Gastrocnemius medialis (tissue), 4 donors: ENCODE data around the gene TNFRSF18. TPM values are rescaled to one million over a fixed set of nuclear protein-coding genes. Genes with fewer than 3 reads are reported as not detected.
A peak's percentile ranks its signal among the peaks of the same experiment; 100 is the strongest.

Source experiments
- ATAC-seq, 2 donors: fragments of 150-250 bp; one replicate each; pipeline ENCODE4 v1.9.1; 2016
- DNase-seq, 2 donors: peaks; one replicate each; pipeline ENCODE4 v3.0.0-alpha.2; 2019
- H3K27ac ChIP-seq, 4 donors: fragments of 200-600 bp; sonication (generic); 1 replicate in 1 of 4; 2 replicates in 3 of 4; pipeline ENCODE4 v1.5.1; 2016 to 2018; ENCODE audit warnings: mild to moderate bottlenecking in 2 of 4, moderate library complexity in 1 of 4
- H3K27me3 ChIP-seq, 3 donors: fragments of 200-600 bp; sonication (generic) in 2 of 3; 1 replicate in 1 of 3; 2 replicates in 2 of 3; pipeline versions ENCODE4 v1.5.1 to v1.6.0; 2016 to 2019; ENCODE audit warnings: mild to moderate bottlenecking in 1 of 3, moderate library complexity in 1 of 3
- H3K36me3 ChIP-seq, 2 donors: fragments of 200-600 bp; sonication (generic) in 1 of 2; one replicate each; pipeline ENCODE4 v1.5.1; 2017 to 2018
- H3K4me1 ChIP-seq, 2 donors: fragments of 200-600 bp; sonication (generic) in 1 of 2; one replicate each; pipeline ENCODE4 v1.5.1; 2016 to 2017; ENCODE audit warnings: mild to moderate bottlenecking in 2 of 2
- H3K4me3 ChIP-seq, 4 donors: fragments of 200-600 bp; sonication (generic) in 3 of 4; 1 replicate in 1 of 4; 2 replicates in 3 of 4; pipeline ENCODE4 v1.5.1; 2016 to 2019; ENCODE audit warnings: mild to moderate bottlenecking in 2 of 4
- H3K9me3 ChIP-seq, 3 donors: fragments of 200-600 bp; sonication (generic) in 2 of 3; 1 replicate in 1 of 3; 2 replicates in 2 of 3; pipeline ENCODE4 v1.5.1; 2016 to 2019
- CTCF ChIP-seq, 5 experiments: fragments of 450-650 bp in 3 of 5; fragments of 200-600 bp in 2 of 5; sonication (generic) in 2 of 5; IDR thresholded peaks in 4 of 5; conservative IDR thresholded peaks in 1 of 5; 1 replicate in 4 of 5; 2 replicates in 1 of 5; pipeline ENCODE4 v1.5.1; 2016 to 2019; ENCODE audit warnings: antibody characterized with exemption in 5 of 5, mild to moderate bottlenecking in 3 of 5, moderate library complexity in 3 of 5
- POLR2A ChIP-seq, 2 donors: fragments of 450-650 bp; IDR thresholded peaks; one replicate each; pipeline ENCODE4 v1.6.1; 2017; ENCODE audit warnings: antibody characterized with exemption in 2 of 2, mild to moderate bottlenecking in 2 of 2, moderate library complexity in 2 of 2
- in situ Hi-C, 4 donors: fragments of 200-750 bp; cut with MboI; loops; one replicate each; pipeline versions ENCODE4 v1.15.0 to v1.8.0; 2017; ENCODE audit warnings: low sequenced_read_pairs in 4 of 4
- intact Hi-C: fragments of 100-400 bp; cut with DNase I; formaldehyde crosslinking; loops from one replicate; pipeline ENCODE4 v1.15.1; 2023; ENCODE audit warnings: low total_unique reads
- total RNA-seq, 4 donors: library from RNA; depleted of rRNA; stranded (reverse); fragments of >200 nt; gene quantifications; one replicate each; pipeline versions ENCODE4 v1.1.0 to v1.2.3, GENCODE V29; 2016

The TNFRSF18 gene
- not detected for total RNA-seq

- peaks cover 19 to 41% (median 34%) of the 10 kb centered on the region in 3 donors for H3K27me3 ChIP-seq
- DNase-seq (no peak), ATAC-seq (no peak)
- H3K36me3 ChIP-seq: no peaks in the 10 kb centered on the region
- no peak for TF ChIP-seq POLR2A (IDR thresholded peaks at IDR 0.05)
- TF ChIP-seq CTCF (IDR thresholded peaks at IDR 0.05 in 4 of 5, conservative IDR thresholded peaks at IDR 0.05 in 1 of 5): no peak
- in situ Hi-C loops (no loop called here), intact Hi-C loops (loop anchor here (10.0 kb wide), 1 partner anchor 72 kb away; no protein-coding TSS in a partner anchor)
- no peak within 1 kb of the TSS for H3K27ac ChIP-seq
- H3K4me3 ChIP-seq: peak within 1 kb of the TSS; percentile 2 to 36 (median 26)
- H3K4me1 ChIP-seq: peaks cover 5 to 6% of the 10 kb centered on the region in 2 donors
- no peaks in the 10 kb centered on the region for H3K9me3 ChIP-seq
These were observed at the start of gene TNFRSF18 for GRCh38 chr1:1206376-1206965. TSS of gene TNFRSF18 (minus strand) at chr1:1206592. CDS start at chr1:1206571, 21 bp downstream.

GRCh38 chr1:1255611-1256010 is 49.2 kb upstream of the TNFRSF18 start:
- in situ Hi-C loops: loop anchor here in 2 of 4 donors (25.0 kb wide), 2 partner anchors 118 to 143 kb away; partner anchors contain the start of gene C1orf159 (in 1 of the 2)
- ATAC-seq (no peak), DNase-seq (no peak)
- Histone ChIP-seq H3K36me3 (peaks cover 0 to 51% of the 10 kb centered on the region in 2 donors), H3K27ac (no peak overlapping the region), H3K9me3 (no peaks in the 10 kb centered on the region), H3K4me3 (no peak overlapping the region), H3K27me3 (no peaks in the 10 kb centered on the region), H3K4me1 (no peaks in the 10 kb centered on the region)
- intact Hi-C loops: no loop called here
- TF ChIP-seq POLR2A (IDR thresholded peaks at IDR 0.05) (no peak), CTCF (IDR thresholded peaks at IDR 0.05 in 4 of 5, conservative IDR thresholded peaks at IDR 0.05 in 1 of 5) (no peak)

- ATAC-seq (no peak), DNase-seq (no peak)
- no peak overlapping the region for H3K27ac ChIP-seq
- peaks cover 0 to 46% of the 10 kb centered on the region in 2 donors for H3K36me3 ChIP-seq
- in situ Hi-C loops (loop anchor here in 2 of 4 donors (25.0 kb wide), 2 partner anchors 118 to 143 kb away; partner anchors contain the start of gene C1orf159 (in 1 of the 2)), intact Hi-C loops (no loop called here)
- no peaks in the 10 kb centered on the region for H3K4me1 ChIP-seq
- no peak overlapping the region for H3K4me3 ChIP-seq
- TF ChIP-seq CTCF (IDR thresholded peaks at IDR 0.05 in 4 of 5, conservative IDR thresholded peaks at IDR 0.05 in 1 of 5): no peak
- TF ChIP-seq POLR2A (IDR thresholded peaks at IDR 0.05): no peak
- no peaks in the 10 kb centered on the region for H3K9me3 ChIP-seq
- H3K27me3 ChIP-seq: no peaks in the 10 kb centered on the region
These were observed 48.7 kb upstream of the TNFRSF18 start for GRCh38 chr1:1255078-1255477.

- H3K4me3 ChIP-seq: no peak overlapping the region
- peaks cover 0 to 41% of the 10 kb centered on the region in 2 donors for H3K36me3 ChIP-seq
- intact Hi-C loops: no loop called here
- no peak for TF ChIP-seq POLR2A (IDR thresholded peaks at IDR 0.05)
- TF ChIP-seq CTCF (IDR thresholded peaks at IDR 0.05 in 4 of 5, conservative IDR thresholded peaks at IDR 0.05 in 1 of 5): no peak
- DNase-seq (no peak), ATAC-seq (no peak)
- H3K9me3 ChIP-seq: no peaks in the 10 kb centered on the region
- in situ Hi-C loops: loop anchor here in 2 of 4 donors (25.0 kb wide), 2 partner anchors 117 to 142 kb away; partner anchors contain the start of gene C1orf159 (in 1 of the 2)
- no peaks in the 10 kb centered on the region for H3K4me1 ChIP-seq
- H3K27ac ChIP-seq: no peak overlapping the region
- H3K27me3 ChIP-seq: no peaks in the 10 kb centered on the region
These were observed 48.2 kb upstream of the TNFRSF18 start for GRCh38 chr1:1254667-1254998.
